Skin of body (tissue), 2 donors: ENCODE data around the gene RANBP17. TPM values are rescaled to one million over a fixed set of nuclear protein-coding genes. Genes with fewer than 3 reads are reported as not detected.
"Not testable (repeated sequence)": the region's sequence is repeated elsewhere in the genome, so short reads cannot be mapped to it uniquely, and the experiment has no call there.

Experiments
- DNase-seq: peaks from one replicate; lab custom pipeline; 2025; lab: John Stamatoyannopoulos, UW
- total RNA-seq: library from RNA; depleted of rRNA; stranded (reverse); fragments of >200 nt; gene quantifications from one replicate; pipeline ENCODE4 v1.2.3, GENCODE V29; 2014

Gene RANBP17
- total RNA-seq, 1 donor from 2014 or later = 28.8 TPM

GRCh38 chr5:171152382-171152781 lies 290.6 kb downstream of the RANBP17 start:
- DNase-seq = no peak

- DNase-seq = no peak
These were observed 293.8 kb downstream of the RANBP17 start for GRCh38 chr5:171155621-171156020.

- no peak for DNase-seq
These were observed 295.5 kb downstream of the RANBP17 start for GRCh38 chr5:171157276-171157675.

- DNase-seq = no peak
These were observed 296.0 kb downstream of the RANBP17 start for GRCh38 chr5:171157775-171158174.

- DNase-seq = no peak
These were observed 296.8 kb downstream of the RANBP17 start for GRCh38 chr5:171158581-171158980.

- no peak for DNase-seq
These were observed 300.3 kb downstream of the RANBP17 start for GRCh38 chr5:171162165-171162564.

- no peak for DNase-seq
These were observed 300.8 kb downstream of the RANBP17 start for GRCh38 chr5:171162596-171162995.

- DNase-seq = no peak
These were observed 304.9 kb downstream of the RANBP17 start for GRCh38 chr5:171166766-171167165.

GRCh38 chr5:171168171-171168570 lies 306.4 kb downstream of the RANBP17 start:
- DNase-seq = no peak

- not testable (repeated sequence) for DNase-seq
These were observed 313.1 kb downstream of the RANBP17 start for GRCh38 chr5:171174960-171175359.

GRCh38 chr5:171175746-171176145 lies 313.9 kb downstream of the RANBP17 start:
- DNase-seq = no peak

- not testable (repeated sequence) for DNase-seq
These were observed 316.4 kb downstream of the RANBP17 start for GRCh38 chr5:171178190-171178589.

GRCh38 chr5:171188016-171188415 lies 326.2 kb downstream of the RANBP17 start:
- DNase-seq = no peak

GRCh38 chr5:171189442-171189841 lies 327.6 kb downstream of the RANBP17 start:
- no peak for DNase-seq

GRCh38 chr5:171192111-171192510 lies 330.3 kb downstream of the RANBP17 start:
- no peak for DNase-seq

GRCh38 chr5:171201310-171201709 lies 339.5 kb downstream of the RANBP17 start:
- DNase-seq = no peak

GRCh38 chr5:171205375-171205774 lies 343.6 kb downstream of the RANBP17 start:
- DNase-seq = no peak

- peak; percentile 22 for DNase-seq
These were observed 345.5 kb downstream of the RANBP17 start for GRCh38 chr5:171207256-171207847.

- DNase-seq = no peak
These were observed 360.1 kb downstream of the RANBP17 start for GRCh38 chr5:171221916-171222315.

GRCh38 chr5:171223927-171224326 lies 362.1 kb downstream of the RANBP17 start:
- no peak for DNase-seq

- DNase-seq = no peak
These were observed 364.4 kb downstream of the RANBP17 start for GRCh38 chr5:171226096-171226754.

- no peak for DNase-seq
These were observed 365.0 kb downstream of the RANBP17 start for GRCh38 chr5:171226864-171227263.

GRCh38 chr5:171236651-171237050 lies 374.8 kb downstream of the RANBP17 start:
- no peak for DNase-seq
